HT1080 (cell line): ENCODE data around the gene DPP6. TPM values are rescaled to one million over a fixed set of nuclear protein-coding genes. Genes with fewer than 3 reads are reported as not detected.
"Not testable (repeated sequence)": the region's sequence is repeated elsewhere in the genome, so short reads cannot be mapped to it uniquely, and the experiment has no call there.

Experiments
- DNase-seq: peaks from one replicate; pipeline ENCODE4 v3.0.0-alpha.2; 2015; ENCODE audit warnings: low read depth
- polyA plus RNA-seq, 2 experiments: library from polyadenylated mRNA; depleted of rRNA; stranded (reverse); fragments of >200 nt; gene quantifications; 2 replicates each; pipeline ENCODE4 v1.2.3, GENCODE V29; 2015
- total RNA-seq: library from RNA; depleted of rRNA; stranded (reverse); fragments of >200 nt; shearing (Covaris generic); gene quantifications from 2 replicates; pipeline ENCODE4 v1.2.3, GENCODE V29; 2014; rRNA removed

Gene DPP6
- not detected in 2 replicates for total RNA-seq
- polyA plus RNA-seq (2015; cell fraction: cytosol; rRNA removed) = not detected in 2 replicates
- not detected in 2 replicates for polyA plus RNA-seq (2015; cell fraction: nucleus; rRNA removed)

- DNase-seq = not testable (repeated sequence)
These were observed at the start of gene DPP6 for GRCh38 chr7:154051643-154052529. Gene DPP6, plus strand, starts transcription at chr7:154052398.

GRCh38 chr7:154009423-154009911 is 42.7 kb upstream of the DPP6 start:
- not testable (repeated sequence) for DNase-seq

- DNase-seq = not testable (repeated sequence)
These were observed 41.3 kb upstream of the DPP6 start for GRCh38 chr7:154010726-154011568.

- DNase-seq = not testable (repeated sequence)
These were observed 39.4 kb upstream of the DPP6 start for GRCh38 chr7:154012800-154013199.

GRCh38 chr7:154015636-154016035 is 36.6 kb upstream of the DPP6 start:
- DNase-seq = not testable (repeated sequence)

GRCh38 chr7:154018354-154018753 is 33.8 kb upstream of the DPP6 start:
- not testable (repeated sequence) for DNase-seq

- DNase-seq = not testable (repeated sequence)
These were observed 24.4 kb upstream of the DPP6 start for GRCh38 chr7:154027805-154028204.

GRCh38 chr7:154030476-154031080 is 21.6 kb upstream of the DPP6 start:
- DNase-seq = not testable (repeated sequence)

GRCh38 chr7:154039466-154040165 is 12.6 kb upstream of the DPP6 start:
- DNase-seq = not testable (repeated sequence)

- not testable (repeated sequence) for DNase-seq
These were observed 1.8 kb upstream of the DPP6 start for GRCh38 chr7:154050394-154050793.

- DNase-seq = not testable (repeated sequence)
These were observed 1.1 kb upstream of the DPP6 start for GRCh38 chr7:154051006-154051642.

- not testable (repeated sequence) for DNase-seq
These were observed 493 bp downstream of the DPP6 start for GRCh38 chr7:154052530-154053252.

- DNase-seq = not testable (repeated sequence)
These were observed 1.5 kb downstream of the DPP6 start for GRCh38 chr7:154053466-154054312.

- not testable (repeated sequence) for DNase-seq
These were observed 2.5 kb downstream of the DPP6 start for GRCh38 chr7:154054664-154055063.

GRCh38 chr7:154055491-154056106 is 3.4 kb downstream of the DPP6 start:
- DNase-seq = peak; percentile 34

GRCh38 chr7:154058783-154059182 is 6.6 kb downstream of the DPP6 start:
- DNase-seq = not testable (repeated sequence)

GRCh38 chr7:154060551-154060950 is 8.4 kb downstream of the DPP6 start:
- DNase-seq = not testable (repeated sequence)

- DNase-seq = peak; percentile 19
These were observed 19.6 kb downstream of the DPP6 start for GRCh38 chr7:154071833-154072232.
